Caco-2 (cell line): ENCODE measurements around the gene PMVK. TPM values are rescaled to one million over a fixed set of nuclear protein-coding genes. Genes with fewer than 3 reads are reported as not detected.
A peak's percentile ranks its signal among the peaks of the same experiment; 100 is the strongest.

Experiments used
- BruUV-seq: library from RNA; stranded (reverse); fragments of 400-500 nt; replicated peaks from 2 replicates; lab custom pipeline; 2021; lab: Mats Ljungman, UMichigan
- CTCF ChIA-PET: fragments of 300-600 bp; sonication (Branson Sonifier 250); formaldehyde crosslinking; loops from one replicate; lab custom pipeline; 2022; ENCODE audit warnings: antibody characterized with exemption; lab: Charles Lee
- POLR2A ChIA-PET: fragments of 300-600 bp; sonication (Branson Sonifier 250); formaldehyde crosslinking; loops from one replicate; lab custom pipeline; 2022; ENCODE audit warnings: antibody characterized with exemption; lab: Charles Lee
- DNase-seq, 2 experiments: peaks; one replicate each; pipeline versions ENCODE4 v3.0.0 to v3.0.0-alpha.2; 2020 to 2022
- H3K27me3 ChIP-seq: replicated peaks from 2 replicates; pipeline ENCODE4 v1.6.0; 2011; ENCODE audit warnings: low read length; ENCODE audit not compliant: control insufficient read depth, insufficient read depth
- H3K36me3 ChIP-seq: 2 replicates; pipeline ENCODE4 v1.5.1; 2011; ENCODE audit warnings: low read length; ENCODE audit not compliant: control insufficient read depth, insufficient read depth
- H3K4me1 ChIP-seq: fragments of 250-450 bp; sonication (Bioruptor Pico); 2 replicates; pipeline ENCODE4 v1.5.1; 2020; ENCODE audit warnings: mild to moderate bottlenecking
- H3K4me3 ChIP-seq: 2 replicates; pipeline ENCODE4 v1.5.1; 2011; ENCODE audit warnings: low read depth, mild to moderate bottlenecking, control low read depth, low read length
- H3K9me3 ChIP-seq: fragments of 250-450 bp; sonication (Bioruptor Pico); 2 replicates; pipeline ENCODE4 v1.5.1; 2020; ENCODE audit warnings: mild to moderate bottlenecking, moderate library complexity
- H3K27ac Mint-ChIP-seq: one replicate; pipeline ENCODE4 v1.8.0; 2022; ENCODE audit warnings: mixed read lengths; ENCODE audit not compliant: unreplicated experiment
- H3K27me3 Mint-ChIP-seq: one replicate; pipeline ENCODE4 v1.8.0; 2022; ENCODE audit warnings: mixed read lengths; ENCODE audit not compliant: insufficient read depth, unreplicated experiment
- H3K36me3 Mint-ChIP-seq: one replicate; pipeline ENCODE4 v1.8.0; 2022; ENCODE audit warnings: mild to moderate bottlenecking, mixed read lengths; ENCODE audit not compliant: insufficient read depth, unreplicated experiment
- H3K4me1 Mint-ChIP-seq: one replicate; pipeline ENCODE4 v1.8.0; 2022; ENCODE audit warnings: low read depth, mixed read lengths; ENCODE audit not compliant: unreplicated experiment
- H3K4me3 Mint-ChIP-seq: one replicate; pipeline ENCODE4 v1.8.0; 2022; ENCODE audit warnings: mild to moderate bottlenecking, moderate library complexity, mixed read lengths; ENCODE audit not compliant: unreplicated experiment
- H3K9me3 Mint-ChIP-seq: one replicate; pipeline ENCODE4 v1.8.0; 2022; ENCODE audit warnings: mixed read lengths; ENCODE audit not compliant: unreplicated experiment
- intact Hi-C: fragments of 100-400 bp; cut with micrococcal nuclease; formaldehyde crosslinking; loops from one replicate; pipeline ENCODE4 v1.10.0; 2022; ENCODE audit not compliant: unreplicated experiment
- total RNA-seq: library from RNA; stranded (reverse); gene quantifications from 2 replicates; pipeline ENCODE4 v1.2.3, GENCODE V29; 2022
- TF ChIP-seq, protein P1 (sequence below), 2 experiments: fragments of 200-600 bp in 1 of 2; IDR thresholded peaks; 1 replicate in 1 of 2; 2 replicates in 1 of 2; pipeline versions ENCODE4 v1.5.1 to v1.8.0; 2011 to 2022; ENCODE audit warnings: antibody characterized with exemption in 1 of 2, control low read depth in 1 of 2, inconsistent platforms in 1 of 2, low read depth in 1 of 2, low read length in 1 of 2, mild to moderate bottlenecking in 1 of 2, moderate library complexity in 1 of 2; ENCODE audit not compliant: insufficient read depth in 1 of 2, severe bottlenecking in 1 of 2, unreplicated experiment in 1 of 2

The PMVK gene
- total RNA-seq, 1 experiment from 2014 or later = 25.1 TPM

DNA sequence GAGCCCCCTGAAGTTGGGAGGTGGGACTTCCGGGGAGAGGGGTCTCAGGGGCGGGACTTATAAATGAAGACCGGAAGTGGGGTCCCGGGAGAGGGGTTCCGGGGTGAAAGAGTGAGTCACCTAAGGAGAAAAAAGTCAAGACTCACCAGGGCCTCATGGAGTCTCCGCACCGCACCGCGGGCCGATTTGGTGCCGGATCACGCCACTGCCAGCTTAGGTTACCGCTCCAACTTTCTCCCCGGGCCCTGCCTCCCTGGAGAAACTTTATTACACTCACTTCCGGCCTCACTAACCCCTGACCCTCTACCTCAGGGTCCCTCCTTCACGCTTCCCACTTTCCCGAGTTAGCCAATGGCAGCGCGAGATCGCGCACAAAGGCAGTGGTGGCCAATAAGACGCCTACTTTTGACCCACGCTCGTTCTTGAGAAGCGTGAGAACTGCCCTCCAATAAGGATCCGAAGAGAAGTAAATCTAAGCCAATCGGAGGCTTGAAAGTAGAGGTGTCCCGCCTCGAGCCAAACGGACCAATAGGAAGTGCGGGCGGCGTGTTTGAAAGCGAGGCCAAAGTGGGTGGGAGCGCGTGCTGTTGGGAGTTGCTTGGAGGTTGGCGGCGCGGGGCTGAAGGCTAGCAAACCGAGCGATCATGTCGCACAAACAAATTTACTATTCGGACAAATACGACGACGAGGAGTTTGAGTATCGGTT is 37.7 kb upstream of the PMVK start, which contains the start of gene CKS1B:
Gene CKS1B (plus strand): TSS at position 580 of the 706 bp plus-strand sequence. CDS start 65 bp downstream, at position 645.
- Mint-ChIP-seq H3K27me3 (no peaks in the 10 kb centered on the region), H3K27ac (no peak within 1 kb of the TSS), H3K4me1 (peaks cover 25% of the 10 kb centered on the region), H3K4me3 (no peak within 1 kb of the TSS), H3K9me3 (no peaks in the 10 kb centered on the region), H3K36me3 (peaks cover 18% of the 10 kb centered on the region)
- peaks cover 2% of the 10 kb centered on the region; the same call in 1 of the 2 replicates for H3K36me3 ChIP-seq
- TF ChIP-seq, protein P1, sequence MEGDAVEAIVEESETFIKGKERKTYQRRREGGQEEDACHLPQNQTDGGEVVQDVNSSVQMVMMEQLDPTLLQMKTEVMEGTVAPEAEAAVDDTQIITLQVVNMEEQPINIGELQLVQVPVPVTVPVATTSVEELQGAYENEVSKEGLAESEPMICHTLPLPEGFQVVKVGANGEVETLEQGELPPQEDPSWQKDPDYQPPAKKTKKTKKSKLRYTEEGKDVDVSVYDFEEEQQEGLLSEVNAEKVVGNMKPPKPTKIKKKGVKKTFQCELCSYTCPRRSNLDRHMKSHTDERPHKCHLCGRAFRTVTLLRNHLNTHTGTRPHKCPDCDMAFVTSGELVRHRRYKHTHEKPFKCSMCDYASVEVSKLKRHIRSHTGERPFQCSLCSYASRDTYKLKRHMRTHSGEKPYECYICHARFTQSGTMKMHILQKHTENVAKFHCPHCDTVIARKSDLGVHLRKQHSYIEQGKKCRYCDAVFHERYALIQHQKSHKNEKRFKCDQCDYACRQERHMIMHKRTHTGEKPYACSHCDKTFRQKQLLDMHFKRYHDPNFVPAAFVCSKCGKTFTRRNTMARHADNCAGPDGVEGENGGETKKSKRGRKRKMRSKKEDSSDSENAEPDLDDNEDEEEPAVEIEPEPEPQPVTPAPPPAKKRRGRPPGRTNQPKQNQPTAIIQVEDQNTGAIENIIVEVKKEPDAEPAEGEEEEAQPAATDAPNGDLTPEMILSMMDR (IDR thresholded peaks at IDR 0.05; ENCODE audit: insufficient read depth in 1 of 2, low read depth in 1 of 2, low read length in 1 of 2, severe bottlenecking in 1 of 2, unreplicated experiment in 1 of 2) = no peak
- ChIA-PET CTCF (interaction anchor here (0.5 to 2.6 kb wide), 18 partner anchors 13 to 1697 kb away, joined by 3 to 26 read pairs (median 5); partner anchors contain the start of genes KRTCAP2, LENEP, PMVK and PYGO2), POLR2A (interaction anchor here (0.6 to 3.7 kb wide), 20 partner anchors 9 to 152 kb away, joined by 3 to 75 read pairs (median 5); partner anchors contain the start of genes FLAD1, LENEP, PBXIP1 and PMVK)
- peak; percentile 97 to 99 for DNase-seq
- intact Hi-C loops = loop anchor here (1.0 to 5.0 kb wide), 4 partner anchors 9 to 88 kb away; partner anchors contain the start of genes EFNA4, FLAD1 and PMVK
- H3K9me3 ChIP-seq = no peaks in the 10 kb centered on the region
- H3K27me3 ChIP-seq = no peaks in the 10 kb centered on the region
- peaks cover 27% of the 10 kb centered on the region for H3K4me1 ChIP-seq
- no TSS peak for BruUV-seq
- H3K4me3 ChIP-seq = peak within 1 kb of the TSS; percentile 52

DNA sequence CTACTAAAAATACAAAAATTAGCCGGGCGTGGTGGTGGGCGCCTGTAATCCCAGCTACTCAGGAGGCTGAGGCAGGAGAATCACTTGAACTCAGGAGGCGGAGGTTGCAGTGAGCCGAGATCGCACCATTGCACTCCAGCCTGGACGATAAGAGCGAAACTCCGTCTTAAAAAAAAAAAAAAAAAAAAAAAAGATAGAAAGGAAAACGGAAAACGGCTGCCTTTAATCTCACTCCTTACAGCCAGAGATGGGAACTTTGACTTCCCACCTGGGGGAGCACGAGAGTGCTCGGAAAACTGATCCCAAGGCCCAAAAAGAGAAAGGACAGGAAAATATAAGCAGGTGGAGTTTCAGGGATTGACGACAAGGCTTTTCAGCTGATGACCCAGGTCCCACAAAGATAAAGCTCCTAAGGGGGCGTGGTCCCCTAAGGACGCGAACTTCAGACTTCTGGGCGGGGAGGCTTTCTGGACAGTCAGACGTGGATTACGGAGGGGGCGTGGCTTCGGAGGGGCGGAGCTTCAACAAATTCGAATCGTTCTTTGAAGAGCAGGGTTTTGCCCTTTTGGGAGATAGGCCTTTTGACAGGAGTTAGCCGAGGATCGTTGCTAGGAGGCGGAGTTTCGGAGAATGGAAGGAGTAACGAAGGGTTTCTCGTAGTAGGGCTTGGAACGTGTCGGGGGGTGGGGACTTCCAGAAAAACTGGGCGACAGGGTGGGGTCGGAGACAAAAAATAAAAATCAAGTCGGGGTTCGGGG is 37.0 kb upstream of the PMVK start:
- Histone ChIP-seq H3K4me1 (peaks cover 27% of the 10 kb centered on the region), H3K36me3 (peaks cover 2% of the 10 kb centered on the region; the same call in 1 of the 2 replicates), H3K27me3 (no peaks in the 10 kb centered on the region), H3K4me3 (peak overlapping the region; percentile 51), H3K9me3 (no peaks in the 10 kb centered on the region)
- POLR2A ChIA-PET = interaction anchor here (0.6 to 3.7 kb wide), 18 partner anchors 10 to 152 kb away, joined by 3 to 75 read pairs (median 5); partner anchors contain the start of genes FLAD1, LENEP, PBXIP1 and PMVK
- Mint-ChIP-seq H3K9me3 (no peaks in the 10 kb centered on the region), H3K4me3 (no peak overlapping the region), H3K27me3 (no peaks in the 10 kb centered on the region), H3K4me1 (peaks cover 29% of the 10 kb centered on the region), H3K36me3 (peaks cover 13% of the 10 kb centered on the region), H3K27ac (no peak overlapping the region)
- intact Hi-C loops = loop anchor here (1.0 to 5.0 kb wide), 4 partner anchors 10 to 89 kb away; partner anchors contain the start of genes EFNA4, FLAD1 and PMVK
- CTCF ChIA-PET = interaction anchor here (0.5 to 2.6 kb wide), 18 partner anchors 12 to 1698 kb away, joined by 3 to 26 read pairs (median 5); partner anchors contain the start of genes KRTCAP2, LENEP, PMVK and PYGO2
- no TSS peak for BruUV-seq
- TF ChIP-seq, protein P1 (IDR thresholded peaks at IDR 0.05; ENCODE audit: insufficient read depth in 1 of 2, low read depth in 1 of 2, low read length in 1 of 2, severe bottlenecking in 1 of 2, unreplicated experiment in 1 of 2) = peak in 1 of 2 experiments; percentile 30
- DNase-seq = peak; percentile 99
